Measurements from ENCODE around the gene MAPK12. TPM values are rescaled to one million over a fixed set of nuclear protein-coding genes. Genes with fewer than 3 reads are reported as not detected.

Gene MAPK12
- total and polyA plus RNA-seq, 2 experiments from 2014 or later = 12.5 to 33.8 TPM

DNA sequence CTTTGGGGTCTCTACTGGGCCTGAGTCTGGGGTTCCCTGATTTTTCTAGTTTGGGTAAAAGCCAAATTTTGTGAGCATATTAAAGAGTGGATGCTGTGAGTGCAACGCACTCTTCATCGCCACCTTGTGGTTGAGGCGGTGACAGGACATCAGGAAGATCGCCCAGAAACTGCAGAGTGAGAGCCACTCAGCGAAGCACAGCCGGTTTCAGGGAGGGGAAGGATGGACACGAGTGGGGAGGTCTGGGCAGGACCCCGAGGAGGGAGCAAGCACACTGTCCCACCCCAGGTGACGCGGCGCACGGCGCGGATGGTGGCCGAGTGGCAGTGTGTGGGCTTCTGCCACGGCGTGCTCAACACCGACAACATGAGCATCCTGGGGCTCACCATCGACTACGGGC lies 51.6 kb downstream of the MAPK12 start:
- peak; percentile 74 for DNase-seq (ENCODE audit: low spot score)
- H3K27ac ChIP-seq = no peak overlapping the region
- H3K9me2 ChIP-seq (replicated peaks; ENCODE audit: insufficient read depth) = no peaks in the 10 kb centered on the region
- TF ChIP-seq, protein P1, sequence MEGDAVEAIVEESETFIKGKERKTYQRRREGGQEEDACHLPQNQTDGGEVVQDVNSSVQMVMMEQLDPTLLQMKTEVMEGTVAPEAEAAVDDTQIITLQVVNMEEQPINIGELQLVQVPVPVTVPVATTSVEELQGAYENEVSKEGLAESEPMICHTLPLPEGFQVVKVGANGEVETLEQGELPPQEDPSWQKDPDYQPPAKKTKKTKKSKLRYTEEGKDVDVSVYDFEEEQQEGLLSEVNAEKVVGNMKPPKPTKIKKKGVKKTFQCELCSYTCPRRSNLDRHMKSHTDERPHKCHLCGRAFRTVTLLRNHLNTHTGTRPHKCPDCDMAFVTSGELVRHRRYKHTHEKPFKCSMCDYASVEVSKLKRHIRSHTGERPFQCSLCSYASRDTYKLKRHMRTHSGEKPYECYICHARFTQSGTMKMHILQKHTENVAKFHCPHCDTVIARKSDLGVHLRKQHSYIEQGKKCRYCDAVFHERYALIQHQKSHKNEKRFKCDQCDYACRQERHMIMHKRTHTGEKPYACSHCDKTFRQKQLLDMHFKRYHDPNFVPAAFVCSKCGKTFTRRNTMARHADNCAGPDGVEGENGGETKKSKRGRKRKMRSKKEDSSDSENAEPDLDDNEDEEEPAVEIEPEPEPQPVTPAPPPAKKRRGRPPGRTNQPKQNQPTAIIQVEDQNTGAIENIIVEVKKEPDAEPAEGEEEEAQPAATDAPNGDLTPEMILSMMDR (IDR thresholded peaks at IDR 0.05; ENCODE audit: poor library complexity) = peak; percentile 78
- TF ChIP-seq EZH2 (IDR thresholded peaks at IDR 0.05; ENCODE audit: borderline replicate concordance) (no peak), EZH2phosphoT487 (IDR thresholded peaks at IDR 0.05; ENCODE audit: low read depth, severe bottlenecking, unreplicated experiment) (no peak)
- no peaks in the 10 kb centered on the region for H3K9me3 ChIP-seq (ENCODE audit: low read depth)
- no peak overlapping the region for H3K4me2 ChIP-seq
- peaks cover 58% of the 10 kb centered on the region for H3K79me2 ChIP-seq
- WGBS (ENCODE audit: low lambda C conversion rate, missing lambda C conversion rate) = 78% methylated on average over 20 of the region's 20 CpGs
- no peaks in the 10 kb centered on the region for H3K27me3 ChIP-seq
- H3K4me1 ChIP-seq (ENCODE audit: insufficient read depth) = no peaks in the 10 kb centered on the region
- no peak overlapping the region for H2AFZ ChIP-seq
- no peak overlapping the region for H3K4me3 ChIP-seq
- no peaks in the 10 kb centered on the region for H3K36me3 ChIP-seq (replicated peaks; ENCODE audit: insufficient read depth, low read depth)
- H4K20me1 ChIP-seq (ENCODE audit: insufficient read depth, poor library complexity, severe bottlenecking) = peaks cover 23% of the 10 kb centered on the region

DNA sequence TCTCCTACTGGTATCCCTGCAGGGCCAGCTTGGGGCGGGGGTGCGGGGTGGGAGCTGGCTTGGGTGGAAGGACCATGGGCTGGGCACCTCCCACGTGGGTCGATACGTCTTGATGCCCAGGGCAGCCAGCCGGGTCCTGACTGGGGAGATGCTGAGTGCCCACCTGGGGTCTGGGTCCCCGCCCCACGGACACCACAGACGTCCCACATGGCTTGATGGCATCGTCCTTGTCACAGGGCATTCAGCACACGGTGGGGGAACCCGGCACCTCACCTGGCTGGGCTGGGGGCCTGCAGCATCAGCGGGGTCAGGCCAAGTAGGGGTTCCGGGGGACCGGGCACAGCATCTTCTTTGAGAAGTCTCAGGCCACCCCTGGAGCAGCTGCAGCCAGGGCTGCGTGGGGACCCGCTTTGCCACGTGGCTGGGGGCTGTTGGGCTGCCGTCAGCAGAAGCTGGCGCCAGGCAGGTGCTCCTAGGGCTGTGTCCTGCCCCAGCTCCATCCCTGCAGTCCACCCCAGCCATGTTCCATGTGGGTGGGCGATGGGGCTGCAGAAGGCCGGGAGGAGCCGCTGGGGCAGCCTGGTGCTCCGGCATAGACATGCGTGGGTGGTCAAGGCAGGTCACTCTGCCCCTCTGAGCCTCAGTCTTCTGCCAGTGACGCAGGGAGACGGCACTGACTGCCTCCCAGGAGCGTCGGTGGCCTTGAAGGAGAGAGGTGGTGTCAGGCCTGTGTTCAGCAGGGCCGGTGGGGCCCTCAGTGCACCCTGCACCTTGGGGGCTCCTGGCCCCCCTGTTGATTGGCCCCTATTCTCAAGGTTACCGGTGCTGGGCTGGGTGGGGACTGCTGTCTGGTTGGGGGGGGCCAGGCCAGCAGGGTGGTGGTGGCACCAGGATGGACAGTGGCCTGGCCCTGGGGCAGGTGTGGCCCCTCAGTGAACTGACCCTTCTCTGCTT lies 52.3 kb downstream of the MAPK12 start:
- Histone ChIP-seq H3K4me3 (no peak overlapping the region), H3K4me1 (ENCODE audit: insufficient read depth) (no peaks in the 10 kb centered on the region), H3K27me3 (no peaks in the 10 kb centered on the region), H3K9me2 (replicated peaks; ENCODE audit: insufficient read depth) (no peaks in the 10 kb centered on the region), H2AFZ (no peak overlapping the region), H3K4me2 (no peak overlapping the region), H4K20me1 (ENCODE audit: insufficient read depth, poor library complexity, severe bottlenecking) (peaks cover 20% of the 10 kb centered on the region), H3K36me3 (replicated peaks; ENCODE audit: insufficient read depth, low read depth) (no peaks in the 10 kb centered on the region), H3K27ac (no peak overlapping the region), H3K79me2 (peaks cover 62% of the 10 kb centered on the region), H3K9me3 (ENCODE audit: low read depth) (no peaks in the 10 kb centered on the region)
- no peak for DNase-seq (ENCODE audit: low spot score)
- WGBS (ENCODE audit: low lambda C conversion rate, missing lambda C conversion rate) = 89% methylated on average over 24 of the region's 31 CpGs
- no peak for TF ChIP-seq EZH2 (IDR thresholded peaks at IDR 0.05; ENCODE audit: borderline replicate concordance)
- TF ChIP-seq, protein P1 (IDR thresholded peaks at IDR 0.05; ENCODE audit: poor library complexity) = no peak
- TF ChIP-seq EZH2phosphoT487 (IDR thresholded peaks at IDR 0.05; ENCODE audit: low read depth, severe bottlenecking, unreplicated experiment) = no peak

DNA sequence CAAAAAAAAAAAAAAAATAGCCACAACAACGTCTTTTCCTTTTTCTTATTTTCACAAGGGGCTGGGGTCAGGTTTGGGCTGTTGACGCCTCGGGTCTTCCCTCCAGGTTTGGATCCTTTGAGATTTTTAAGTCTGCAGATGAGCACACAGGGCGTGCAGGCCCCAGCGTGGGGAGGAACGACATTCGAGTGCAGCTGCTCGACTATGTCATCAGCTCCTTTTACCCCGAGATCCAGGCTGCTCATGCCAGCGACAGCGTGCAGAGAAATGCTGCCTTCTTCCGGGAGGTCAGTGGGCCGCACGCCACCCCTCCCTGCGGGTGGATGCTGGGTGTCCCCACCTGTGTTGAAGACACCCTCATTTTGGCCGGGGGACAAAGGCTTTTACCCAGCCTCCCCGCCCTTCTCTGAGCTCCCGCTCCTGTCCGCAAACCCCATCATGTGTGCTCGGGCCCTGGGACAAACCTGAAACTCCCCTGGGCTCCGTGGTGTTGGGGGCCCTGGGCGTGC lies 53.0 kb downstream of the MAPK12 start:
- no peak overlapping the region for H3K4me3 ChIP-seq
- H3K9me3 ChIP-seq (ENCODE audit: low read depth) = no peaks in the 10 kb centered on the region
- peaks cover 62% of the 10 kb centered on the region for H3K79me2 ChIP-seq
- 95% methylated on average over 20 of the region's 22 CpGs for WGBS (ENCODE audit: low lambda C conversion rate, missing lambda C conversion rate)
- no peak overlapping the region for H3K27ac ChIP-seq
- TF ChIP-seq EZH2 (IDR thresholded peaks at IDR 0.05; ENCODE audit: borderline replicate concordance) (no peak), EZH2phosphoT487 (IDR thresholded peaks at IDR 0.05; ENCODE audit: low read depth, severe bottlenecking, unreplicated experiment) (no peak)
- TF ChIP-seq, protein P1 (IDR thresholded peaks at IDR 0.05; ENCODE audit: poor library complexity) = no peak
- H3K4me1 ChIP-seq (ENCODE audit: insufficient read depth) = no peaks in the 10 kb centered on the region
- DNase-seq (ENCODE audit: low spot score) = no peak
- H3K36me3 ChIP-seq (replicated peaks; ENCODE audit: insufficient read depth, low read depth) = no peaks in the 10 kb centered on the region
- no peaks in the 10 kb centered on the region for H3K9me2 ChIP-seq (replicated peaks; ENCODE audit: insufficient read depth)
- peaks cover 22% of the 10 kb centered on the region for H4K20me1 ChIP-seq (ENCODE audit: insufficient read depth, poor library complexity, severe bottlenecking)
- H2AFZ ChIP-seq = no peak overlapping the region
- no peaks in the 10 kb centered on the region for H3K27me3 ChIP-seq
- no peak overlapping the region for H3K4me2 ChIP-seq

All from hepatocyte (in vitro differentiated cells).